ENCODE measurements around the gene ZNF227.
"Not testable (repeated sequence)": the region's sequence is repeated elsewhere in the genome, so short reads cannot be mapped to it uniquely, and the experiment has no call there.

The ZNF227 gene

GRCh38 chr19:44212250-44212865 lies at the start of gene ZNF227:
Gene ZNF227 (plus strand): TSS chr19:44212532. CDS start chr19:44217793, 5,261 bp downstream.
- peak; percentile 90 for DNase-seq

GRCh38 chr19:44163789-44164188 lies 48.5 kb upstream of the ZNF227 start:
- DNase-seq, result no peak

- DNase-seq, result no peak
Measured at GRCh38 chr19:44164327-44164672, 48.0 kb upstream of the ZNF227 start.

GRCh38 chr19:44164673-44165512 lies 47.4 kb upstream of the ZNF227 start, which contains the start of gene ZNF226:
Gene ZNF226 (plus strand): TSS chr19:44165100. CDS start chr19:44170081, 4,981 bp downstream.
- DNase-seq, result peak; percentile 90

- DNase-seq, result not testable (repeated sequence)
Measured at GRCh38 chr19:44170660-44171059, 41.7 kb upstream of the ZNF227 start.

- DNase-seq, result no peak
Measured at GRCh38 chr19:44176590-44176989, 35.7 kb upstream of the ZNF227 start.

GRCh38 chr19:44180968-44181367 lies 31.4 kb upstream of the ZNF227 start:
- DNase-seq, result no peak

- no peak for DNase-seq
Measured at GRCh38 chr19:44182145-44182544, 30.2 kb upstream of the ZNF227 start.

- no peak for DNase-seq
Measured at GRCh38 chr19:44190020-44190419, 22.3 kb upstream of the ZNF227 start.

GRCh38 chr19:44192127-44192526 lies 20.2 kb upstream of the ZNF227 start:
- DNase-seq, result no peak

GRCh38 chr19:44196772-44197171 lies 15.6 kb upstream of the ZNF227 start:
- DNase-seq, result no peak

GRCh38 chr19:44202470-44202869 lies 9.9 kb upstream of the ZNF227 start:
- DNase-seq, result no peak

- no peak for DNase-seq
Measured at GRCh38 chr19:44202974-44203373, 9.4 kb upstream of the ZNF227 start.

- DNase-seq, result not testable (repeated sequence)
Measured at GRCh38 chr19:44203877-44204276, 8.5 kb upstream of the ZNF227 start.

GRCh38 chr19:44204772-44205171 lies 7.6 kb upstream of the ZNF227 start:
- DNase-seq, result no peak

GRCh38 chr19:44207126-44207803 lies 5.1 kb upstream of the ZNF227 start:
- DNase-seq, result peak; percentile 87

GRCh38 chr19:44212866-44213346 lies 574 bp downstream of the ZNF227 start:
- DNase-seq, result no peak

- DNase-seq, result not testable (repeated sequence)
Measured at GRCh38 chr19:44219926-44220325, 7.6 kb downstream of the ZNF227 start.

GRCh38 chr19:44220761-44221160 lies 8.4 kb downstream of the ZNF227 start:
- DNase-seq, result not testable (repeated sequence)

- DNase-seq, result not testable (repeated sequence)
Measured at GRCh38 chr19:44221291-44221690, 9.0 kb downstream of the ZNF227 start.

GRCh38 chr19:44228318-44228717 lies 16.0 kb downstream of the ZNF227 start:
- DNase-seq, result no peak

- no peak for DNase-seq
Measured at GRCh38 chr19:44232867-44233266, 20.5 kb downstream of the ZNF227 start.

GRCh38 chr19:44236384-44236783 lies 24.1 kb downstream of the ZNF227 start:
- no peak for DNase-seq

GRCh38 chr19:44252332-44252731 lies 40.0 kb downstream of the ZNF227 start:
- DNase-seq, result not testable (repeated sequence)
